ENCODE results near the gene SERTAD1. TPM values are rescaled to one million over a fixed set of nuclear protein-coding genes. Genes with fewer than 3 reads are reported as not detected.

SERTAD1 gene
- total and polyA plus RNA-seq, 4 donors, result 13.0 to 27.8 (median 17.7) TPM

DNA sequence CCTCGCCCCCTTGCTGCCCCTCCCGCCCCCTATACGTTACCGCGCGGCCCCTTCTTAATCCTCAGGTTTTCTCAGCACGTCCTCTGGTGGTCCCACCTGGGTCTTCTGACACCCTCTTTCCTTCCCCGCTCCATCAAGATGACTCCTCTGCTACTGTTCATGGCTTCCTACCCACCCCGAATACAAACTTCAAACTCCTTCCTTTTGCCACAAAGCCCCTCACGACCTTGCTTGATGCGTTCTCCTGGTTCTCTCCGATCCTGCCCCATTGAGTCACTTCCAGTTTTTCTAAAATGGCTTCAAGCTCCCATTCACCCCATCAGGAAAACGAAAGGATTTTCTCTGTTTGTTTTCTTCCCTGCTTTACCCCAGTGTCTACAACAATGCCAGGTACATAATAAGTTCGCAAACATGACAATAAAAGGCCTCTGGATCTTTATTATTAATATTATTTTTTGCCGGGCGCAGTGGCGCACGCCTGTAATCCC, 19.1 kb upstream of the SERTAD1 start:
- WGBS, 2 donors, result 17 to 19% methylated on average over 16 to 18 of the region's 18 CpGs
- no peaks in the 10 kb centered on the region for H3K27me3 ChIP-seq (ENCODE audit: control insufficient read depth in 1 of 2, insufficient read depth in 2 of 2, low read length in 1 of 2)
- no peak for DNase-seq
- H3K4me1 ChIP-seq (ENCODE audit: control insufficient read depth in 1 of 2, insufficient read depth in 2 of 2, low read length in 2 of 2), result no peaks in the 10 kb centered on the region
- ATAC-seq (ENCODE audit: low FRiP score), result no peak
- no peaks in the 10 kb centered on the region for H3K9me3 ChIP-seq (ENCODE audit: control insufficient read depth, low read length)
- peaks cover 5 to 7% of the 10 kb centered on the region in 2 donors for H3K36me3 ChIP-seq (ENCODE audit: control insufficient read depth in 1 of 2, insufficient read depth in 2 of 2, low read length in 1 of 2)
- H3K27ac ChIP-seq (ENCODE audit: low read depth in 1 of 2, low read length in 2 of 2), result peak overlapping the region in 1 of 2 donors; percentile 45
- intact Hi-C loops (cut with DNase I), result loop anchor here in 1 of 2 donors (1.0 to 10.0 kb wide), 4 partner anchors 20 to 360 kb away; partner anchors contain the start of genes BLVRB and SERTAD1
- H3K4me3 ChIP-seq (ENCODE audit: low read length in 2 of 2), result peak overlapping the region; percentile 27 to 28

GRCh38 chr19:40444000-40444824, 18.4 kb upstream of the SERTAD1 start, which contains the start of gene SERTAD3:
Gene SERTAD3 (minus strand): TSS chr19:40444335. CDS start chr19:40442080, 2,255 bp downstream.
- 0 to 1% methylated on average over 59 to 72 of the region's 72 CpGs for WGBS, 2 donors
- H3K36me3 ChIP-seq (ENCODE audit: control insufficient read depth in 1 of 2, insufficient read depth in 2 of 2, low read length in 1 of 2), result peaks cover 5 to 7% of the 10 kb centered on the region in 2 donors
- intact Hi-C loops (cut with DNase I), result loop anchor here in 1 of 2 donors (1.0 to 10.0 kb wide), 6 partner anchors 19 to 361 kb away; partner anchors contain the start of genes BLVRB, C19orf47, PLD3 and SERTAD1

DNA sequence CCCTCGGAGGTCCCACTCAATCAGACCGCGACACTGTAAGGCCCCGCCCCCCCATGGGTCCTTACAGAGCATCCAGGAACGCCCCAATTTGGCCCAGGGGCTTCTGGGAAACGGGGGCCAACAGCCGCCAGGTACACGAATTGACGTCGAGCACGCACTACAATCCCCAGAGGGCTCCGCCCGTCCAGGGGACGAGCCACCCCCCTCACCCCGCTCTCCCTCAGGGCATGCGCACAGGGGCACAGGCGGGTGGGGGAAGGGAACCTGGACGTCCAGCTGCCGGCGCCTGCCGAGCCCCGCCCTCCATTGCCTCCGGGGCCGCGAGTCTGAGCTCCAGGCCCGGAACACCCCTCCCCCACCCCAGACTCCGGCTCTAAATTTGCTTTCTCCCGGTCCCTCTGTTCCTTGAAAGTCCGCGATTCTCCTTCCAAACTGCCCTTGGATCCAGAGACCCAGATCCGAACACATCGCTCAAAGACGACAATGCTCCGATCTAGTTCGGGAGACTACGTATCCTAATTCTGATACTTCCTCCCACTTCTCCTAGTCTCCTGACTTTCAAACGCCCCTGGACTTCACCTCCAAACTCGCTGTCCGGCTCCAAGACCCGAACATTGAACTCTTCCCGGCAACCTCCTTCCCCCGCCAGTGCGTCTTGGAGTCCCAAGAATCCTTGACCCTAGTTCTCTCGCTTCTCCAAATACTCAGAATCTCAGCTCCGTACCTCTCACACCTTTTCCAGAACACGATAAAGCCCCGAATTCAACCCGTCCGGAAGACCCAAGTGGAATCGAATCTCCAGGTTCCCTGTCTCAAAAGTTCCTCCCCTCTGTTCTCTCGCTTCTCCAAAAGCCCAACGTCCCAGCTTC, 17.6 kb upstream of the SERTAD1 start:
- DNase-seq, result peak; percentile 99 to 100
- intact Hi-C loops (cut with DNase I), result loop anchor here in 1 of 2 donors (1.0 to 10.0 kb wide), 3 partner anchors 22 to 361 kb away; partner anchors contain the start of genes C19orf47 and PLD3
- Histone ChIP-seq H3K4me3 (ENCODE audit: low read length in 2 of 2) (peak overlapping the region; percentile 50 to 90), H3K27ac (ENCODE audit: low read depth in 1 of 2, low read length in 2 of 2) (peak overlapping the region; percentile 51 to 88), H3K36me3 (ENCODE audit: control insufficient read depth in 1 of 2, insufficient read depth in 2 of 2, low read length in 1 of 2) (peaks cover 3 to 5% of the 10 kb centered on the region in 2 donors), H3K9me3 (ENCODE audit: control insufficient read depth, low read length) (no peaks in the 10 kb centered on the region), H3K27me3 (ENCODE audit: control insufficient read depth in 1 of 2, insufficient read depth in 2 of 2, low read length in 1 of 2) (no peaks in the 10 kb centered on the region), H3K4me1 (ENCODE audit: control insufficient read depth in 1 of 2, insufficient read depth in 2 of 2, low read length in 2 of 2) (no peaks in the 10 kb centered on the region)
- ATAC-seq (ENCODE audit: low FRiP score), result peak; percentile 93
- WGBS, 2 donors, result 0 to 1% methylated on average over 48 to 52 of the region's 52 CpGs

More at GRCh38 chr19:40444000-40444824, 18.4 kb upstream of the SERTAD1 start, which contains the start of gene SERTAD3:
- peak; percentile 94 for ATAC-seq (ENCODE audit: low FRiP score)
- H3K9me3 ChIP-seq (ENCODE audit: control insufficient read depth, low read length), result no peaks in the 10 kb centered on the region
- peak within 1 kb of the TSS; percentile 51 to 88 for H3K27ac ChIP-seq (ENCODE audit: low read depth in 1 of 2, low read length in 2 of 2)
- H3K4me1 ChIP-seq (ENCODE audit: control insufficient read depth in 1 of 2, insufficient read depth in 2 of 2, low read length in 2 of 2), result no peaks in the 10 kb centered on the region
- no peaks in the 10 kb centered on the region for H3K27me3 ChIP-seq (ENCODE audit: control insufficient read depth in 1 of 2, insufficient read depth in 2 of 2, low read length in 1 of 2)
- peak within 1 kb of the TSS; percentile 50 to 90 for H3K4me3 ChIP-seq (ENCODE audit: low read length in 2 of 2)
- DNase-seq, result peak; percentile 98 to 99

DNA sequence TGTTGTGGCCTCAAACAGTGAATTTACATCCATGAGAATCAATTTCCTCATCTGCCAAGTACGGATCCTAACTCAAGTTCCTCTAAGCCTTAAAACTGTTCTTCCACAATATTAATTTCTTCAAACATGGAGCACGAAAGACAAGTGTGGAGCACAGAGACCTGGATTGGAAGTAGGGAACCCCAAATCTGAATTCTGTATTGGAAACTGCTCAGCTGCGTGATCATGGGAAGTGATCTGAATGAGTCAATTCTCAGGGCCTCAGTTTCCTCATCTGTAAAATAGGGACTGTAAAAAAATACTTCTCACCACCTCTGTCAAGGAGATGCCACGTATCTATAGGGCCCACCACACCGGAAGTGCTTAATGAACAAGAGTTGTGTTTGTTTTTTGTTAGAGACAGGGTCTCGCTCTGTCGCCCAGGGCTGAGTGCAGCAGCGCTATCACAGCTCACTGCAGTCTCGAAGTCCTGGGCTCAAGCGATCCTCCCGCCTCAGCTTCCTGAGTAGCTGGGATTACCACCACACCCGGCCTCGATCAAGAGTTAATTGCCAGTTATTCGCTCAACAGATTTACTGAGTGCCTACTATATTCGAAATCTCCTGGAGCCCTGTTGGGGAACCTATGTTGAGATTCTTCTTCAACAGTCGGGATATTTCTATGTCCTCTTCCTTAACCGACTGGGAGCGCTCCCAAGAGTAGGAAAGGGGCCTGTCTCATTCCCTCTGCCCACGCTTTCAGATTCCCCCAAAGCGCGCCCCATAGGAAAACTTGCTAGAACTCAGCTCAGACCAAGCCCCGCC, 16.7 kb upstream of the SERTAD1 start:
- H3K4me3 ChIP-seq (ENCODE audit: low read length in 2 of 2), result peak overlapping the region in 1 of 2 donors; percentile 29
- H3K4me1 ChIP-seq (ENCODE audit: control insufficient read depth in 1 of 2, insufficient read depth in 2 of 2, low read length in 2 of 2), result no peaks in the 10 kb centered on the region
- ATAC-seq (ENCODE audit: low FRiP score), result no peak
- H3K27ac ChIP-seq (ENCODE audit: low read depth in 1 of 2, low read length in 2 of 2), result peak overlapping the region in 1 of 2 donors; percentile 68
- H3K36me3 ChIP-seq (ENCODE audit: control insufficient read depth in 1 of 2, insufficient read depth in 2 of 2, low read length in 1 of 2), result no peaks in the 10 kb centered on the region
- DNase-seq, result no peak
- no peaks in the 10 kb centered on the region for H3K27me3 ChIP-seq (ENCODE audit: control insufficient read depth in 1 of 2, insufficient read depth in 2 of 2, low read length in 1 of 2)
- no peaks in the 10 kb centered on the region for H3K9me3 ChIP-seq (ENCODE audit: control insufficient read depth, low read length)
- intact Hi-C loops (cut with DNase I), result loop anchor here in 1 of 2 donors (1.0 to 10.0 kb wide), 3 partner anchors 21 to 362 kb away; partner anchors contain the start of genes C19orf47 and PLD3
- 15 to 18% methylated on average over 22 of the region's 22 CpGs for WGBS, 2 donors

DNA sequence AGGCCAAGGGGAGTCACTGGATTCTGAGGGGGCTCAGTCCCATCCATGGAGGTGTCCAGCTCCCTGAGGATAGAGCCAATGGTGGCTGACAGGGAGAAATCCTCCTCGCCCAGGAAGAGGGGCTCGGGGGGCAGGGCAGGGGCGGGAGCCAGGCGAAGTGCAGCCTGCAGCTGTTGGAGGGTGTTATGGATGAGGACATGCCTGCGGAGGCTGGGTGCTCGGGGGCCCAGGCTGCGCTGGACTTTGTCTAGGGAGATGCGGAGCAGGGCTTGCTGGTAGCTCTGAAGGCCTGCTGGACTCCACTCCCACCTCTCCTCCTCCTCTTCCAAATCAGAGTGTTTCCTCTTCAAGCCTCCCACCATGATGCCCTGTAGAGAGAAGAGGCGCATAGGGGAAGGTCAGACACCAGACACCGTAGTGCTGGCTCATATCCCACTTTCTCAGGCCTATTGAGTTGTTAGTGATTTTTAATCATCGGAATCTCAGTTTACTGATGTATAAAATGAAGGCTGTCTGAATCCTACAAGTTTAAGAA, 16.0 kb upstream of the SERTAD1 start:
- intact Hi-C loops (cut with DNase I), result loop anchor here in 1 of 2 donors (10.0 kb wide), 1 partner anchor 363 kb away; no protein-coding TSS in a partner anchor
- H3K27ac ChIP-seq (ENCODE audit: low read depth in 1 of 2, low read length in 2 of 2), result no peak overlapping the region

DNA sequence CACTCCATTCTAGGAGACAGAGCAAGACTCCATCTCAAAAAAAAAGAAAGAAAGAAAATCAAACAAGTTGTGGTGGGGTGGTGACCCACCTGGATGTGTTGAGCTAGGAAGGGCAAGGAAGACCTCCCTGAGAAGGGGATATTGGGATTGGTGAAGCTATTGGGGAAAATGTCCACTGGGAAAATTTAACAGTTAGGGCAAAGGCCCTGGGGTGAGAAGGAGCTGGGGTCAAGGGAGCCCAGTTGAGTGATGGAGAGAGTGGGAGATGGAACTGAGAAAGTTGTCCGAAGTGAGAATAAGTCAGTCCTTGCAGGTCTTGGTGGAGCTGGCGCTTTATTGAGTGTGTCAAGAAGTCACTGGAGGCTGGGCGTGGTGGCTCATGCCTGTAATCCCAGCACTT, 12.5 kb upstream of the SERTAD1 start:
- Histone ChIP-seq H3K27me3 (ENCODE audit: control insufficient read depth in 1 of 2, insufficient read depth in 2 of 2, low read length in 1 of 2) (no peaks in the 10 kb centered on the region), H3K9me3 (ENCODE audit: control insufficient read depth, low read length) (no peaks in the 10 kb centered on the region), H3K36me3 (ENCODE audit: control insufficient read depth in 1 of 2, insufficient read depth in 2 of 2, low read length in 1 of 2) (no peaks in the 10 kb centered on the region), H3K4me3 (ENCODE audit: low read length in 2 of 2) (no peak overlapping the region), H3K27ac (ENCODE audit: low read depth in 1 of 2, low read length in 2 of 2) (no peak overlapping the region), H3K4me1 (ENCODE audit: control insufficient read depth in 1 of 2, insufficient read depth in 2 of 2, low read length in 2 of 2) (no peaks in the 10 kb centered on the region)
- no peak for ATAC-seq (ENCODE audit: low FRiP score)
- intact Hi-C loops (cut with DNase I), result no loop called here
- no peak for DNase-seq
- 93 to 98% methylated on average over 3 of the region's 3 CpGs for WGBS, 2 donors

More for the DNA sequence above, 16.0 kb upstream of the SERTAD1 start:
- ATAC-seq (ENCODE audit: low FRiP score) (no peak), DNase-seq (no peak)
- Histone ChIP-seq H3K9me3 (ENCODE audit: control insufficient read depth, low read length) (no peaks in the 10 kb centered on the region), H3K36me3 (ENCODE audit: control insufficient read depth in 1 of 2, insufficient read depth in 2 of 2, low read length in 1 of 2) (no peaks in the 10 kb centered on the region), H3K4me1 (ENCODE audit: control insufficient read depth in 1 of 2, insufficient read depth in 2 of 2, low read length in 2 of 2) (no peaks in the 10 kb centered on the region), H3K4me3 (ENCODE audit: low read length in 2 of 2) (no peak overlapping the region), H3K27me3 (ENCODE audit: control insufficient read depth in 1 of 2, insufficient read depth in 2 of 2, low read length in 1 of 2) (no peaks in the 10 kb centered on the region)
- WGBS, 2 donors, result 84 to 85% methylated on average over 11 of the region's 11 CpGs

DNA sequence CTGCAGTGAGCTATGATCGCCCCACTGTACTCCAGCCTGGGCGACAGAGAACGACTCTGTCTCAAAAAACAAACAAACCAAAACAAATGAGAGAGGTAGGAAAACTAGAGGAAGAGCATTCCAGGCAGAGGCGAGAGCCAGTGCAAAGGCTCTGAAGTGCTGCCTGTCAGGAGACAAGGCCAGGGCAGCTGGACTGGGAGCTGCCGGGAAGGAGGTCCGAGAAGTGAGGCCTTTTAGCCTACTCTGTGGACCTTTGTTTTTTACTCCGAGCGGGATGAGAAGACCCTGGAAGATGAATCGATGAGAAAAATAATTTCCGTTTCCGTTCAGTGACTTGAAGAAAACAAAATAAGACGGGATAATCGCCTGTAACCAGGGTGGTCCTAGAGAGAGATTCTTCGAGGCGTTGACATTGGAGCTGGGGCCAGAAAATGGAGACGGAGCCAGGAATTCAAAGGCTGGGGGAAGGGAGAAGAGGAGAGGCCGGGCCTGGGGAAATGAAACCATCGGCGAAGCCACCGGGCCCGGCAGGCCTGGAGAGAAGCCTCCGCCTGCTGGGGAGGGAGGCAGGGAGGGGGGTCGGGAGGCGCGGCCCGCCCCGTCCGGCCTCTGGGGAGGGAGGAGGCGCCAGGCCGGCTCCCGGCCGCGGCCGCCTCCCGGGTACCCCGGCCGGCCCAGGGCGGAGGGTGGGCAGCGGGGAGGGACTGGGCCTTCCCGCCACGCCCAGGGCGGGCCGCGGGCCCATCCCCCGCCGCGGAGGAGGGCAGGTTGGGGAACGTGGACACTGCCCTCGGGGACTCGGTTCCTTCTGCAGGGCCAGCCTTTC, 7.8 kb upstream of the SERTAD1 start:
- intact Hi-C loops (cut with DNase I), result no loop called here

More for the DNA sequence above, 7.8 kb upstream of the SERTAD1 start:
- Histone ChIP-seq H3K36me3 (ENCODE audit: control insufficient read depth in 1 of 2, insufficient read depth in 2 of 2, low read length in 1 of 2) (no peaks in the 10 kb centered on the region), H3K27ac (ENCODE audit: low read depth in 1 of 2, low read length in 2 of 2) (peak overlapping the region; percentile 68 to 99), H3K9me3 (ENCODE audit: control insufficient read depth, low read length) (no peaks in the 10 kb centered on the region), H3K4me1 (ENCODE audit: control insufficient read depth in 1 of 2, insufficient read depth in 2 of 2, low read length in 2 of 2) (no peaks in the 10 kb centered on the region), H3K4me3 (ENCODE audit: low read length in 2 of 2) (peak overlapping the region; percentile 33 to 78), H3K27me3 (ENCODE audit: control insufficient read depth in 1 of 2, insufficient read depth in 2 of 2, low read length in 1 of 2) (no peaks in the 10 kb centered on the region)
- peak; percentile 99 for ATAC-seq (ENCODE audit: low FRiP score)
- 1% methylated on average over 32 to 50 of the region's 50 CpGs for WGBS, 2 donors
- DNase-seq, result peak; percentile 95
